ENCODE measurements around the gene GPR82. TPM values are rescaled to one million over a fixed set of nuclear protein-coding genes. Genes with fewer than 3 reads are reported as not detected.

The GPR82 gene
- total and polyA plus RNA-seq, 9 donors = 0.06 to 0.57 (median 0.13) TPM

DNA sequence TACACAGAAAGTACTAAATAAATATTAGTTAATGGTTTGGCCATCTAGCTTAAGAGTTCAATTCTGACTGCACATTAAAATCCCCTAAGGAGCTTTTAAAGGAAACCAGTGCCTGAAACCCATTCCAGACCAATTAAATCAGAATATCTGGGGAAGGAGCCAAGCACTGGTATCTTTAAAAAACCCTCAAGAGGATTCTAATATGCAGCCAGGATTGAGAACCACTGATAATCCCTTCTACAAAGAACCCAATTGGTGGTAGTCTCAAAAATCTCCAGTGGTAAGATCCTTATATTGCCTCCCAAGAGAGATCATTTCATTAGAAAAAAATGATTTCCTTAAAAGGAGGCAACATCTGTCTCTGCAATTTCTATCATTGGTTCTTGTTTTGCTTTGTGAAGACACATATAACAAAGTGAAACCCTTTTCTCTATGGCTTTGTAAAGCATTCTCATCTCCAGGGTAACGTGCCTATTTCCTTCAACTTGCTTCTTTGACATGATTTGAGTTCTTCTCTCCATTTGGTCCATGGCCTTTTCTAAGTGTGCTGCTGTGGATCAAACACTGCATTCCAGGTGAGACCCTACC lies 31.7 kb upstream of the GPR82 start:
- no peaks in the 10 kb centered on the region for H3K36me3 ChIP-seq
- no peaks in the 10 kb centered on the region for H3K27me3 ChIP-seq
- no peak overlapping the region for H3K4me3 ChIP-seq
- no peak for DNase-seq
- 46 to 67% (median 63%) methylated on average over 1 of the region's 1 CpG for WGBS, 3 donors
- H3K9me3 ChIP-seq = no peaks in the 10 kb centered on the region
- no peaks in the 10 kb centered on the region for H3K4me1 ChIP-seq (ENCODE audit: insufficient read depth)
- no peak overlapping the region for H3K27ac ChIP-seq
- intact Hi-C loops (cut with DNase I) = no loop called here
- TF ChIP-seq POLR2A (IDR thresholded peaks at IDR 0.05) (no peak), EP300 (IDR thresholded peaks at IDR 0.05) (no peak)
- TF ChIP-seq, protein P1, sequence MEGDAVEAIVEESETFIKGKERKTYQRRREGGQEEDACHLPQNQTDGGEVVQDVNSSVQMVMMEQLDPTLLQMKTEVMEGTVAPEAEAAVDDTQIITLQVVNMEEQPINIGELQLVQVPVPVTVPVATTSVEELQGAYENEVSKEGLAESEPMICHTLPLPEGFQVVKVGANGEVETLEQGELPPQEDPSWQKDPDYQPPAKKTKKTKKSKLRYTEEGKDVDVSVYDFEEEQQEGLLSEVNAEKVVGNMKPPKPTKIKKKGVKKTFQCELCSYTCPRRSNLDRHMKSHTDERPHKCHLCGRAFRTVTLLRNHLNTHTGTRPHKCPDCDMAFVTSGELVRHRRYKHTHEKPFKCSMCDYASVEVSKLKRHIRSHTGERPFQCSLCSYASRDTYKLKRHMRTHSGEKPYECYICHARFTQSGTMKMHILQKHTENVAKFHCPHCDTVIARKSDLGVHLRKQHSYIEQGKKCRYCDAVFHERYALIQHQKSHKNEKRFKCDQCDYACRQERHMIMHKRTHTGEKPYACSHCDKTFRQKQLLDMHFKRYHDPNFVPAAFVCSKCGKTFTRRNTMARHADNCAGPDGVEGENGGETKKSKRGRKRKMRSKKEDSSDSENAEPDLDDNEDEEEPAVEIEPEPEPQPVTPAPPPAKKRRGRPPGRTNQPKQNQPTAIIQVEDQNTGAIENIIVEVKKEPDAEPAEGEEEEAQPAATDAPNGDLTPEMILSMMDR (IDR thresholded peaks at IDR 0.05) = no peak

- intact Hi-C loops (cut with DNase I) = no loop called here
- no peak for DNase-seq
- Histone ChIP-seq H3K27ac (no peak overlapping the region), H3K4me3 (no peak overlapping the region), H3K36me3 (no peaks in the 10 kb centered on the region), H3K4me1 (ENCODE audit: insufficient read depth) (no peaks in the 10 kb centered on the region), H3K27me3 (no peaks in the 10 kb centered on the region), H3K9me3 (no peaks in the 10 kb centered on the region)
- 74 to 77% (median 75%) methylated on average over 3 of the region's 3 CpGs for WGBS, 3 donors
- TF ChIP-seq POLR2A (IDR thresholded peaks at IDR 0.05) = no peak
- TF ChIP-seq, protein P1 (IDR thresholded peaks at IDR 0.05) = no peak
- no peak for TF ChIP-seq EP300 (IDR thresholded peaks at IDR 0.05)
Measured at GRCh38 chrX:41693024-41693423, 31.0 kb upstream of the GPR82 start.

DNA sequence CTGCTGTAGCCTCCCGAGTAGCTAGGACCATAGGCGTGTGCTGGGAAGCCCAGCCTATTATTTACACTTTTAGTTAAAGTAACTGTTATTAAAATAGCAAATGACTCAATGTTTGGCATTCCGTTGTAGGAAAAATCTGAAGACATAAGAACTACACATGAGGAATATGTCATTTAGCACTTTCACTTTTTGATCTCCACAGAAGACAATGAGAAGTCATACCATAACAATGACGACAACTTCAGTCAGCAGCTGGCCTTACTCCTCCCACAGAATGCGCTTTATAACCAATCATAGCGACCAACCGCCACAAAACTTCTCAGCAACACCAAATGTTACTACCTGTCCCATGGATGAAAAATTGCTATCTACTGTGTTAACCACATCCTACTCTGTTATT lies 28.6 kb upstream of the GPR82 start:
- DNase-seq = no peak
- no peak for TF ChIP-seq EP300 (IDR thresholded peaks at IDR 0.05)
- TF ChIP-seq POLR2A (IDR thresholded peaks at IDR 0.05) = no peak
- TF ChIP-seq, protein P1 (IDR thresholded peaks at IDR 0.05) = no peak
- intact Hi-C loops (cut with DNase I) = no loop called here
- no peaks in the 10 kb centered on the region for H3K9me3 ChIP-seq
- no peak overlapping the region for H3K4me3 ChIP-seq
- no peak overlapping the region for H3K27ac ChIP-seq
- 68 to 72% (median 70%) methylated on average over 7 of the region's 7 CpGs for WGBS, 3 donors
- no peaks in the 10 kb centered on the region for H3K36me3 ChIP-seq
- H3K27me3 ChIP-seq = no peaks in the 10 kb centered on the region
- H3K4me1 ChIP-seq (ENCODE audit: insufficient read depth) = no peaks in the 10 kb centered on the region

- H3K9me3 ChIP-seq = no peaks in the 10 kb centered on the region
- no peaks in the 10 kb centered on the region for H3K4me1 ChIP-seq (ENCODE audit: insufficient read depth)
- no peak overlapping the region for H3K27ac ChIP-seq
- no peak for TF ChIP-seq EP300 (IDR thresholded peaks at IDR 0.05)
- no peak for TF ChIP-seq POLR2A (IDR thresholded peaks at IDR 0.05)
- TF ChIP-seq, protein P1 (IDR thresholded peaks at IDR 0.05) = no peak
- H3K36me3 ChIP-seq = no peaks in the 10 kb centered on the region
- H3K4me3 ChIP-seq = no peak overlapping the region
- no peak for DNase-seq
- intact Hi-C loops (cut with DNase I) = no loop called here
- H3K27me3 ChIP-seq = no peaks in the 10 kb centered on the region
Measured at GRCh38 chrX:41703574-41704029, 20.4 kb upstream of the GPR82 start.

Measured in ovary (tissue), 9 donors.